GM12878 (cell line): ENCODE results near the gene EPB41L2.

ENCODE experiments used
- CHD2 ChIP-seq: IDR thresholded peaks from 2 replicates; pipeline ENCODE4 v1.6.1; 2011; ENCODE audit warnings: low read depth, low read length, improper control_type of control experiment, borderline replicate concordance
- CTCF ChIP-seq, 3 experiments: IDR thresholded peaks in 2 of 3; conservative IDR thresholded peaks in 1 of 3; 2 replicates each; pipeline ENCODE4 v1.5.1; 2011; ENCODE audit warnings: low read depth in 3 of 3, low read length in 3 of 3, mild to moderate bottlenecking in 3 of 3, control low read depth in 2 of 3, moderate library complexity in 2 of 3, inconsistent platforms in 1 of 3, mixed read lengths in 1 of 3; ENCODE audit not compliant: control insufficient read depth in 2 of 3, insufficient read depth in 1 of 3; ENCODE audit errors: extremely low read depth in 1 of 3
- EP300 ChIP-seq, 2 experiments: fragments of 150-350 bp in 1 of 2; IDR thresholded peaks; 2 replicates each; pipeline ENCODE4 v1.6.1; 2011 to 2012; ENCODE audit warnings: low read depth in 2 of 2, low read length in 2 of 2, borderline replicate concordance in 1 of 2, improper control_type of control experiment in 1 of 2, inconsistent platforms in 1 of 2; ENCODE audit not compliant: control insufficient read depth in 1 of 2
- EZH2 ChIP-seq: IDR thresholded peaks from 2 replicates; pipeline ENCODE4 v1.6.1; 2012; ENCODE audit warnings: low read depth, mild to moderate bottlenecking, control low read depth, inconsistent platforms, low read length, borderline replicate concordance; ENCODE audit not compliant: control insufficient read depth
- FOXK2 ChIP-seq: fragments of 450-650 bp; IDR thresholded peaks from 2 replicates; pipeline ENCODE4 v1.6.1; 2017; ENCODE audit warnings: mild to moderate bottlenecking, moderate library complexity
- JUND ChIP-seq: IDR thresholded peaks from 2 replicates; pipeline ENCODE4 v1.6.1; 2012; ENCODE audit warnings: low read depth, mild to moderate bottlenecking, low read length, improper control_type of control experiment, moderate library complexity
- KDM1A ChIP-seq: fragments of 200-600 bp; sonication (generic); IDR thresholded peaks from 2 replicates; pipeline ENCODE4 v1.6.1; 2016; ENCODE audit warnings: borderline replicate concordance
- MYC ChIP-seq: IDR thresholded peaks from 2 replicates; pipeline ENCODE4 v1.6.1; 2011; ENCODE audit warnings: mild to moderate bottlenecking, low read length, moderate library complexity, inconsistent platforms; ENCODE audit not compliant: insufficient read depth, insufficient replicate concordance, insufficient read length, severe bottlenecking
- NFYB ChIP-seq: IDR thresholded peaks from 2 replicates; pipeline ENCODE4 v1.6.1; 2011; ENCODE audit warnings: low read depth, mild to moderate bottlenecking, low read length, improper control_type of control experiment, moderate library complexity; ENCODE audit not compliant: insufficient read depth
- POLR2A ChIP-seq: IDR thresholded peaks from 2 replicates; pipeline ENCODE4 v1.6.1; 2011; ENCODE audit warnings: low read depth, mild to moderate bottlenecking, low read length
- SP1 ChIP-seq: IDR thresholded peaks from one replicate; pipeline ENCODE4 v1.6.1; 2011; ENCODE audit warnings: low read depth, low read length
- TBL1XR1 ChIP-seq: IDR thresholded peaks from 2 replicates; pipeline ENCODE4 v1.6.1; 2012; ENCODE audit warnings: low read depth, low read length, improper control_type of control experiment
- USF1 ChIP-seq: IDR thresholded peaks from 2 replicates; pipeline ENCODE4 v1.6.1; 2011; ENCODE audit warnings: borderline replicate concordance, low read depth, mild to moderate bottlenecking, moderate library complexity, mixed read lengths, low read length; ENCODE audit not compliant: insufficient read depth; ENCODE audit errors: extremely low read length
- YY1 ChIP-seq: IDR thresholded peaks from 2 replicates; pipeline ENCODE4 v1.6.1; 2011; ENCODE audit warnings: low read depth, mild to moderate bottlenecking, low read length

DNA sequence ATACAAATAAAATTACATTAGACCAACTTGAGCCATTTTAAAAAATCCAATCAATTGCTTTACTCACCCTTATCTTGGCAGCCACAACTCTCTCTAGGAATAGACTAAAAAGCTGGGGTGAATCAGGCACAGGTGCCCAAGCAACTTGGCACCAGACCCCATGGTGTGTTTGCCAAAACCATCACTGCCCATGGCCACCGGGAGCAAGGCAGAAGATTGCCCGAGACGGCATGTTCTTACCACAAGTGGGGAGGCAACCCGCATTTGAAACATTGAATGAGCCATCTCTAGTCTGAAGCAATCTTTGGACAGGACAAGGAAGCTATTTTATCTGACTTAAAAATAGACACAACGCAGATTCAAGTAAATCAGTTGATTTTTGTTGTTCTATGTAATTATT, 166.8 kb downstream of the EPB41L2 start:
- TF ChIP-seq YY1 (no peak), POLR2A (no peak), USF1 (no peak), CTCF (IDR thresholded peaks at IDR 0.05 in 2 of 3, conservative IDR thresholded peaks at IDR 0.05 in 1 of 3; ENCODE audit: control insufficient read depth in 2 of 3, extremely low read depth in 1 of 3, insufficient read depth in 1 of 3, low read depth in 3 of 3, low read length in 3 of 3) (no peak), KDM1A (no peak), TBL1XR1 (no peak), EZH2 (no peak), SP1 (no peak), FOXK2 (no peak), NFYB (no peak), JUND (no peak), MYC (no peak), CHD2 (no peak), EP300 (IDR thresholded peaks at IDR 0.05; ENCODE audit: borderline replicate concordance in 1 of 2, control insufficient read depth in 1 of 2, low read depth in 2 of 2, low read length in 2 of 2) (no peak)
